ENCODE data around the gene ADGRF4. TPM values are rescaled to one million over a fixed set of nuclear protein-coding genes. Genes with fewer than 3 reads are reported as not detected.

The ADGRF4 gene
- total and polyA plus RNA-seq, 3 experiments from 2014 or later = not detected

GRCh38 chr6:47690791-47691190 is 7.6 kb upstream of the ADGRF4 start:
- Histone ChIP-seq H3K27ac (ENCODE audit: low read depth, low read length) (no peak overlapping the region), H3K4me1 (ENCODE audit: insufficient read depth, low read length) (no peaks in the 10 kb centered on the region), H3K9me3 (ENCODE audit: low read length) (no peaks in the 10 kb centered on the region), H3K27me3 (ENCODE audit: insufficient read depth, low read length, poor library complexity, severe bottlenecking) (no peaks in the 10 kb centered on the region), H3K36me3 (ENCODE audit: insufficient read depth, low read length) (no peaks in the 10 kb centered on the region), H3K4me3 (ENCODE audit: low read length) (no peak overlapping the region)
- H3K36me3 Mint-ChIP-seq = no peaks in the 10 kb centered on the region
- no peaks in the 10 kb centered on the region for H3K9me3 Mint-ChIP-seq
- ChIA-PET POLR2A (no interaction called here), CTCF (no interaction called here)
- H3K27me3 Mint-ChIP-seq = peaks cover 2 to 10% of the 10 kb centered on the region in 2 donors
- H3K27ac Mint-ChIP-seq = no peak overlapping the region
- no peaks in the 10 kb centered on the region for H3K4me1 Mint-ChIP-seq
- H3K4me3 Mint-ChIP-seq = no peak overlapping the region
- DNase-seq = no peak

GRCh38 chr6:47697925-47698324 is 455 bp upstream of the ADGRF4 start:
- Histone ChIP-seq H3K4me1 (ENCODE audit: insufficient read depth, low read length) (no peaks in the 10 kb centered on the region), H3K27ac (ENCODE audit: low read depth, low read length) (no peak overlapping the region), H3K4me3 (ENCODE audit: low read length) (no peak overlapping the region), H3K9me3 (ENCODE audit: low read length) (no peaks in the 10 kb centered on the region), H3K36me3 (ENCODE audit: insufficient read depth, low read length) (no peaks in the 10 kb centered on the region), H3K27me3 (ENCODE audit: insufficient read depth, low read length, poor library complexity, severe bottlenecking) (no peaks in the 10 kb centered on the region)
- ChIA-PET POLR2A (no interaction called here), CTCF (no interaction called here)
- H3K27me3 Mint-ChIP-seq = peaks cover 0 to 3% of the 10 kb centered on the region in 2 donors
- H3K4me3 Mint-ChIP-seq = no peak overlapping the region
- no peak for DNase-seq
- no peaks in the 10 kb centered on the region for H3K4me1 Mint-ChIP-seq
- no peaks in the 10 kb centered on the region for H3K36me3 Mint-ChIP-seq
- H3K27ac Mint-ChIP-seq = no peak overlapping the region
- H3K9me3 Mint-ChIP-seq = no peaks in the 10 kb centered on the region

GRCh38 chr6:47700053-47700452 is 1.7 kb downstream of the ADGRF4 start:
- Histone ChIP-seq H3K36me3 (ENCODE audit: insufficient read depth, low read length) (no peaks in the 10 kb centered on the region), H3K4me1 (ENCODE audit: insufficient read depth, low read length) (no peaks in the 10 kb centered on the region), H3K4me3 (ENCODE audit: low read length) (no peak overlapping the region), H3K27me3 (ENCODE audit: insufficient read depth, low read length, poor library complexity, severe bottlenecking) (no peaks in the 10 kb centered on the region), H3K27ac (ENCODE audit: low read depth, low read length) (no peak overlapping the region), H3K9me3 (ENCODE audit: low read length) (no peaks in the 10 kb centered on the region)
- Mint-ChIP-seq H3K27me3 (peaks cover 0 to 1% of the 10 kb centered on the region in 2 donors), H3K4me1 (no peaks in the 10 kb centered on the region), H3K9me3 (no peaks in the 10 kb centered on the region), H3K4me3 (no peak overlapping the region), H3K36me3 (no peaks in the 10 kb centered on the region), H3K27ac (no peak overlapping the region)
- CTCF ChIA-PET = no interaction called here
- POLR2A ChIA-PET = no interaction called here
- DNase-seq = no peak

DNA sequence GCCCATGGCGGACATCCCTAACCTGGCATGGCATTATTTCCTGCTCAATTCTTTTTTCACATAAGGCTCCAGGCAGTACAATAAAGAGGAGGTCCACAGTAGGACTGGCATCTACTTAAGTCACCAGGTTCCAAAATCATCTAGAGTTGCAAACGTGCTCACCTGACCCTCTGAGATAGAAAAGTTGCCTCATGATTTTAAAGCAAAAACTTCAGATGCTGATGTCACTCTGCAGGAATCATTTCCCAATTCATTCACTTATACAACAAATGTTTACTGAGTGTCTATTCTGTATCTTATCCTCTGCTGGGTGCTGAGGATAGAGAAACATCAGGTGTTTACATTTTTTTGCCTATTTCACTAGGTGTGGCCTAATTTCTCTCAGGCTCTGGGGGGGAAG is 2.2 kb downstream of the ADGRF4 start:
- CTCF ChIA-PET = no interaction called here
- Mint-ChIP-seq H3K9me3 (no peaks in the 10 kb centered on the region), H3K36me3 (no peaks in the 10 kb centered on the region), H3K4me3 (no peak overlapping the region), H3K4me1 (no peaks in the 10 kb centered on the region), H3K27me3 (peaks cover 0 to 1% of the 10 kb centered on the region in 2 donors), H3K27ac (no peak overlapping the region)
- Histone ChIP-seq H3K4me1 (ENCODE audit: insufficient read depth, low read length) (no peaks in the 10 kb centered on the region), H3K27me3 (ENCODE audit: insufficient read depth, low read length, poor library complexity, severe bottlenecking) (no peaks in the 10 kb centered on the region), H3K4me3 (ENCODE audit: low read length) (no peak overlapping the region), H3K27ac (ENCODE audit: low read depth, low read length) (no peak overlapping the region), H3K36me3 (ENCODE audit: insufficient read depth, low read length) (no peaks in the 10 kb centered on the region), H3K9me3 (ENCODE audit: low read length) (no peaks in the 10 kb centered on the region)
- no peak for DNase-seq
- POLR2A ChIA-PET = no interaction called here

DNA sequence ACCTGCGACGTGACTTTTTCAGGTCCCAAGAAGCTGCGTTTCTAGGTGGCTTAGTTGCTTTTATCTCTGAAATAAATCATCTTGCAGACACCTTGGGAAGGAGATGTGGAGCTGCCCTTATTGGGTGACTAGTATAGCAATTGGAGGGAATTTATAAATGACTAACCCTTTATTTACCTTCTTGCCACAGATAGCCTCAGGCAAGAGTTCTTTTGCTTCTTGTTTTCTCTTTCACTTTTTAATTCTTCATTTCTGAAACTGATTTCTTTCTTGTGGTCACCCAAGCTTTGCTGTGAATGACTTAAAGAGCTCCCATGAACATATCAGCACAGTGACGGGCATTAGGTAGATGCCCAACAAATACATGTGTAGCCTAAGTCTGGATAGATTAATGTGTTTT is 3.0 kb downstream of the ADGRF4 start:
- Mint-ChIP-seq H3K4me1 (no peaks in the 10 kb centered on the region), H3K36me3 (no peaks in the 10 kb centered on the region), H3K4me3 (no peak overlapping the region), H3K9me3 (no peaks in the 10 kb centered on the region), H3K27ac (no peak overlapping the region), H3K27me3 (peaks cover 0 to 4% of the 10 kb centered on the region in 2 donors)
- H3K9me3 ChIP-seq (ENCODE audit: low read length) = no peaks in the 10 kb centered on the region
- ChIA-PET POLR2A (no interaction called here), CTCF (no interaction called here)
- H3K4me1 ChIP-seq (ENCODE audit: insufficient read depth, low read length) = no peaks in the 10 kb centered on the region
- no peak overlapping the region for H3K4me3 ChIP-seq (ENCODE audit: low read length)
- no peak for DNase-seq
- no peaks in the 10 kb centered on the region for H3K36me3 ChIP-seq (ENCODE audit: insufficient read depth, low read length)
- no peaks in the 10 kb centered on the region for H3K27me3 ChIP-seq (ENCODE audit: insufficient read depth, low read length, poor library complexity, severe bottlenecking)
- H3K27ac ChIP-seq (ENCODE audit: low read depth, low read length) = no peak overlapping the region

DNA sequence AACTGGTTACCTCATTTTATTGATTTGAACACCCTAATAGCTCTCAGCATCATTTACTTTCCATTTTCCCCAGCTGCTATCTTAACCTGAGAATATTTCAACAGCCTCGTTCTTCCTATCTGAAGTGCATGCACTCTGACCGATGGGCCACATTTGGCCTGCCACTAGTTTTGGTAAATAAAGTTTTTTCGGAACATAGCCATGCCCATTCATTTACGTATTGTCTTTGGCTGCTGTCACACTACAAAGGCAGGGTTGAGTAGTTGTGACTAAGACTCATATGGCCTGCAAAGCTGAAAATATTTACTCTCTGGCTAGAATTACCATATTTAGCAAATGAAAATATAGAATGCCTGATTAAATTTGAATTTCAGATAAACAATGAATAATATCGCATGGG is 10.8 kb downstream of the ADGRF4 start:
- Mint-ChIP-seq H3K27me3 (peaks cover 7 to 21% of the 10 kb centered on the region in 2 donors), H3K9me3 (no peaks in the 10 kb centered on the region), H3K27ac (no peak overlapping the region), H3K4me1 (no peaks in the 10 kb centered on the region), H3K4me3 (no peak overlapping the region), H3K36me3 (no peaks in the 10 kb centered on the region)
- ChIA-PET POLR2A (no interaction called here), CTCF (no interaction called here)
- H3K9me3 ChIP-seq (ENCODE audit: low read length) = no peaks in the 10 kb centered on the region
- no peak for DNase-seq
- H3K27ac ChIP-seq (ENCODE audit: low read depth, low read length) = no peak overlapping the region
- no peak overlapping the region for H3K4me3 ChIP-seq (ENCODE audit: low read length)
- no peaks in the 10 kb centered on the region for H3K4me1 ChIP-seq (ENCODE audit: insufficient read depth, low read length)
- H3K27me3 ChIP-seq (ENCODE audit: insufficient read depth, low read length, poor library complexity, severe bottlenecking) = no peaks in the 10 kb centered on the region
- no peaks in the 10 kb centered on the region for H3K36me3 ChIP-seq (ENCODE audit: insufficient read depth, low read length)

- Histone ChIP-seq H3K36me3 (ENCODE audit: insufficient read depth, low read length) (no peaks in the 10 kb centered on the region), H3K4me1 (ENCODE audit: insufficient read depth, low read length) (no peaks in the 10 kb centered on the region), H3K27me3 (ENCODE audit: insufficient read depth, low read length, poor library complexity, severe bottlenecking) (no peaks in the 10 kb centered on the region), H3K27ac (ENCODE audit: low read depth, low read length) (no peak overlapping the region), H3K4me3 (ENCODE audit: low read length) (no peak overlapping the region), H3K9me3 (ENCODE audit: low read length) (no peaks in the 10 kb centered on the region)
- Mint-ChIP-seq H3K4me1 (no peaks in the 10 kb centered on the region), H3K9me3 (no peaks in the 10 kb centered on the region), H3K27ac (no peak overlapping the region), H3K36me3 (no peaks in the 10 kb centered on the region), H3K27me3 (peaks cover 7 to 21% of the 10 kb centered on the region in 2 donors), H3K4me3 (no peak overlapping the region)
- CTCF ChIA-PET = no interaction called here
- no peak for DNase-seq
- POLR2A ChIA-PET = no interaction called here
Observed at GRCh38 chr6:47710295-47710694, 11.9 kb downstream of the ADGRF4 start.

DNA sequence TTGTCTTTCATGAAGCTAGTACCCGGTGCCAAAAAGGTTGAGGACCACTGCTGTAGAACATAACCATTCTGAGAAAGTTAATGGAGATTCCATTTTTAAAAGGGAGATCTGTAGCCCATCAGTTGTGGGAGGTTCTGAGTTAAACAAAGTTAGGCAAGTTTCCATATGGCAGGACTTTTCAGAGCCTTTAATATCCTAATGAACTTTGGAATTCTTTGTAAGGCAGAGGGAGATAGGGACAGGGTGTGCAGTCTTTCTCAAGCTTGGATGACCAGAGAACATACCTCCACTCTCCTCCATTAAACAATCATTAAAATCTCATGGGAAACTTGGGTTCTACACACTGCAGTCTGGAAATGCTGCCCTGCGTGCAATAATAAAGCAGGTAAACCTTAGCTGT is 14.8 kb downstream of the ADGRF4 start:
- Histone ChIP-seq H3K36me3 (ENCODE audit: insufficient read depth, low read length) (no peaks in the 10 kb centered on the region), H3K27me3 (ENCODE audit: insufficient read depth, low read length, poor library complexity, severe bottlenecking) (no peaks in the 10 kb centered on the region), H3K4me3 (ENCODE audit: low read length) (no peak overlapping the region), H3K4me1 (ENCODE audit: insufficient read depth, low read length) (no peaks in the 10 kb centered on the region), H3K9me3 (ENCODE audit: low read length) (no peaks in the 10 kb centered on the region), H3K27ac (ENCODE audit: low read depth, low read length) (no peak overlapping the region)
- Mint-ChIP-seq H3K36me3 (no peaks in the 10 kb centered on the region), H3K27me3 (peaks cover 2 to 21% of the 10 kb centered on the region in 2 donors), H3K4me3 (no peak overlapping the region), H3K4me1 (no peaks in the 10 kb centered on the region), H3K27ac (no peak overlapping the region), H3K9me3 (no peaks in the 10 kb centered on the region)
- CTCF ChIA-PET = no interaction called here
- POLR2A ChIA-PET = no interaction called here
- DNase-seq = no peak

DNA sequence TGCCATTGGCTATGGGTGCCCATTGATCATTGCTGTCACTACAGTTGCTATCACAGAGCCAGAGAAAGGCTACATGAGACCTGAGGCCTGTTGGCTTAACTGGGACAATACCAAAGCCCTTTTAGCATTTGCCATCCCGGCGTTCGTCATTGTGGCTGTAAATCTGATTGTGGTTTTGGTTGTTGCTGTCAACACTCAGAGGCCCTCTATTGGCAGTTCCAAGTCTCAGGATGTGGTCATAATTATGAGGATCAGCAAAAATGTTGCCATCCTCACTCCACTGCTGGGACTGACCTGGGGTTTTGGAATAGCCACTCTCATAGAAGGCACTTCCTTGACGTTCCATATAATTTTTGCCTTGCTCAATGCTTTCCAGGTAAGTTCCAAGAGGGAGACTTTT is 16.4 kb downstream of the ADGRF4 start:
- DNase-seq = no peak
- Mint-ChIP-seq H3K36me3 (no peaks in the 10 kb centered on the region), H3K4me3 (no peak overlapping the region), H3K4me1 (no peaks in the 10 kb centered on the region), H3K9me3 (no peaks in the 10 kb centered on the region), H3K27ac (no peak overlapping the region), H3K27me3 (peaks cover 0 to 28% of the 10 kb centered on the region in 2 donors)
- no peaks in the 10 kb centered on the region for H3K27me3 ChIP-seq (ENCODE audit: insufficient read depth, low read length, poor library complexity, severe bottlenecking)
- POLR2A ChIA-PET = no interaction called here
- H3K4me1 ChIP-seq (ENCODE audit: insufficient read depth, low read length) = no peaks in the 10 kb centered on the region
- no peak overlapping the region for H3K27ac ChIP-seq (ENCODE audit: low read depth, low read length)
- H3K9me3 ChIP-seq (ENCODE audit: low read length) = no peaks in the 10 kb centered on the region
- CTCF ChIA-PET = no interaction called here
- no peak overlapping the region for H3K4me3 ChIP-seq (ENCODE audit: low read length)
- no peaks in the 10 kb centered on the region for H3K36me3 ChIP-seq (ENCODE audit: insufficient read depth, low read length)

Measured in CD8-positive, alpha-beta memory T cell (primary cell).